K562 (cell line): ENCODE results near the gene DCST1.

Experiments
- ATF1 ChIP-seq, 2 experiments: fragments of 450-650 bp in 1 of 2; IDR thresholded peaks; 2 replicates each; pipeline ENCODE4 v1.6.1; 2016; ENCODE audit warnings: missing compliant biosample characterization in 1 of 2, missing genetic modification characterization in 1 of 2
- EZH2 ChIP-seq: IDR thresholded peaks from 2 replicates; pipeline ENCODE4 v1.6.1; 2012; ENCODE audit warnings: low read depth, mild to moderate bottlenecking, inconsistent platforms, low read length, borderline replicate concordance
- HDGF ChIP-seq: fragments of 450-650 bp; IDR thresholded peaks from 2 replicates; pipeline ENCODE4 v1.6.1; 2016
- MTA1 ChIP-seq: fragments of 450-650 bp; IDR thresholded peaks from 2 replicates; pipeline ENCODE4 v1.6.1; 2017; ENCODE audit warnings: borderline replicate concordance
- REST ChIP-seq, 2 experiments: fragments of 450-650 bp; formaldehyde crosslinking in 1 of 2; IDR thresholded peaks; 2 replicates each; pipeline versions ENCODE4 v1.4.0 to v1.6.1; 2014 to 2020; ENCODE audit warnings: mild to moderate bottlenecking in 2 of 2, borderline replicate concordance in 1 of 2, low read depth in 1 of 2
- RFX5 ChIP-seq: IDR thresholded peaks from 2 replicates; pipeline ENCODE4 v1.6.1; 2011; ENCODE audit warnings: low read depth, mild to moderate bottlenecking, improper control_type of control experiment, low read length
- TAF1 ChIP-seq: IDR thresholded peaks from 2 replicates; pipeline ENCODE4 v1.6.1; 2011; ENCODE audit warnings: mild to moderate bottlenecking, low read length, moderate library complexity; ENCODE audit not compliant: insufficient read depth, control insufficient read depth, severe bottlenecking; ENCODE audit errors: extremely low read depth
- ZFP1 ChIP-seq: fragments of 450-650 bp; formaldehyde crosslinking; IDR thresholded peaks from 2 replicates; pipeline ENCODE4 v1.4.0; 2020; ENCODE audit warnings: mild to moderate bottlenecking, mixed read lengths
- ZNF274 ChIP-seq: IDR thresholded peaks from 2 replicates; pipeline ENCODE4 v1.6.1; 2011; ENCODE audit warnings: low read depth, mild to moderate bottlenecking, low read length, moderate library complexity, borderline replicate concordance
- ZNF764 ChIP-seq: fragments of 250-450 bp; sonication (Bioruptor Pico); IDR thresholded peaks from 2 replicates; pipeline ENCODE4 v1.4.0; 2020; ENCODE audit warnings: low read depth, mild to moderate bottlenecking, moderate library complexity
- TF ChIP-seq, protein P1 (sequence below): fragments of 200-600 bp; sonication (generic); IDR thresholded peaks from one replicate; pipeline ENCODE4 v1.6.1; 2012; ENCODE audit warnings: mild to moderate bottlenecking, low read depth, low read length, inconsistent platforms

- TF ChIP-seq MTA1 (no peak), ZFP1 (CRISPR knock-in tag) (no peak), ATF1 (CRISPR knock-in tag; IDR thresholded peaks at IDR 0.05) (no peak), ATF1 (tag; IDR thresholded peaks at IDR 0.05) (no peak), RFX5 (no peak), EZH2 (no peak), TAF1 (no peak), ZNF764 (CRISPR knock-in tag) (no peak), REST (IDR thresholded peaks at IDR 0.05; ENCODE audit: borderline replicate concordance) (no peak), REST (CRISPR knock-in tag; IDR thresholded peaks at IDR 0.05; ENCODE audit: low read depth) (no peak), ZNF274 (no peak), HDGF (no peak)
- TF ChIP-seq, protein P1, sequence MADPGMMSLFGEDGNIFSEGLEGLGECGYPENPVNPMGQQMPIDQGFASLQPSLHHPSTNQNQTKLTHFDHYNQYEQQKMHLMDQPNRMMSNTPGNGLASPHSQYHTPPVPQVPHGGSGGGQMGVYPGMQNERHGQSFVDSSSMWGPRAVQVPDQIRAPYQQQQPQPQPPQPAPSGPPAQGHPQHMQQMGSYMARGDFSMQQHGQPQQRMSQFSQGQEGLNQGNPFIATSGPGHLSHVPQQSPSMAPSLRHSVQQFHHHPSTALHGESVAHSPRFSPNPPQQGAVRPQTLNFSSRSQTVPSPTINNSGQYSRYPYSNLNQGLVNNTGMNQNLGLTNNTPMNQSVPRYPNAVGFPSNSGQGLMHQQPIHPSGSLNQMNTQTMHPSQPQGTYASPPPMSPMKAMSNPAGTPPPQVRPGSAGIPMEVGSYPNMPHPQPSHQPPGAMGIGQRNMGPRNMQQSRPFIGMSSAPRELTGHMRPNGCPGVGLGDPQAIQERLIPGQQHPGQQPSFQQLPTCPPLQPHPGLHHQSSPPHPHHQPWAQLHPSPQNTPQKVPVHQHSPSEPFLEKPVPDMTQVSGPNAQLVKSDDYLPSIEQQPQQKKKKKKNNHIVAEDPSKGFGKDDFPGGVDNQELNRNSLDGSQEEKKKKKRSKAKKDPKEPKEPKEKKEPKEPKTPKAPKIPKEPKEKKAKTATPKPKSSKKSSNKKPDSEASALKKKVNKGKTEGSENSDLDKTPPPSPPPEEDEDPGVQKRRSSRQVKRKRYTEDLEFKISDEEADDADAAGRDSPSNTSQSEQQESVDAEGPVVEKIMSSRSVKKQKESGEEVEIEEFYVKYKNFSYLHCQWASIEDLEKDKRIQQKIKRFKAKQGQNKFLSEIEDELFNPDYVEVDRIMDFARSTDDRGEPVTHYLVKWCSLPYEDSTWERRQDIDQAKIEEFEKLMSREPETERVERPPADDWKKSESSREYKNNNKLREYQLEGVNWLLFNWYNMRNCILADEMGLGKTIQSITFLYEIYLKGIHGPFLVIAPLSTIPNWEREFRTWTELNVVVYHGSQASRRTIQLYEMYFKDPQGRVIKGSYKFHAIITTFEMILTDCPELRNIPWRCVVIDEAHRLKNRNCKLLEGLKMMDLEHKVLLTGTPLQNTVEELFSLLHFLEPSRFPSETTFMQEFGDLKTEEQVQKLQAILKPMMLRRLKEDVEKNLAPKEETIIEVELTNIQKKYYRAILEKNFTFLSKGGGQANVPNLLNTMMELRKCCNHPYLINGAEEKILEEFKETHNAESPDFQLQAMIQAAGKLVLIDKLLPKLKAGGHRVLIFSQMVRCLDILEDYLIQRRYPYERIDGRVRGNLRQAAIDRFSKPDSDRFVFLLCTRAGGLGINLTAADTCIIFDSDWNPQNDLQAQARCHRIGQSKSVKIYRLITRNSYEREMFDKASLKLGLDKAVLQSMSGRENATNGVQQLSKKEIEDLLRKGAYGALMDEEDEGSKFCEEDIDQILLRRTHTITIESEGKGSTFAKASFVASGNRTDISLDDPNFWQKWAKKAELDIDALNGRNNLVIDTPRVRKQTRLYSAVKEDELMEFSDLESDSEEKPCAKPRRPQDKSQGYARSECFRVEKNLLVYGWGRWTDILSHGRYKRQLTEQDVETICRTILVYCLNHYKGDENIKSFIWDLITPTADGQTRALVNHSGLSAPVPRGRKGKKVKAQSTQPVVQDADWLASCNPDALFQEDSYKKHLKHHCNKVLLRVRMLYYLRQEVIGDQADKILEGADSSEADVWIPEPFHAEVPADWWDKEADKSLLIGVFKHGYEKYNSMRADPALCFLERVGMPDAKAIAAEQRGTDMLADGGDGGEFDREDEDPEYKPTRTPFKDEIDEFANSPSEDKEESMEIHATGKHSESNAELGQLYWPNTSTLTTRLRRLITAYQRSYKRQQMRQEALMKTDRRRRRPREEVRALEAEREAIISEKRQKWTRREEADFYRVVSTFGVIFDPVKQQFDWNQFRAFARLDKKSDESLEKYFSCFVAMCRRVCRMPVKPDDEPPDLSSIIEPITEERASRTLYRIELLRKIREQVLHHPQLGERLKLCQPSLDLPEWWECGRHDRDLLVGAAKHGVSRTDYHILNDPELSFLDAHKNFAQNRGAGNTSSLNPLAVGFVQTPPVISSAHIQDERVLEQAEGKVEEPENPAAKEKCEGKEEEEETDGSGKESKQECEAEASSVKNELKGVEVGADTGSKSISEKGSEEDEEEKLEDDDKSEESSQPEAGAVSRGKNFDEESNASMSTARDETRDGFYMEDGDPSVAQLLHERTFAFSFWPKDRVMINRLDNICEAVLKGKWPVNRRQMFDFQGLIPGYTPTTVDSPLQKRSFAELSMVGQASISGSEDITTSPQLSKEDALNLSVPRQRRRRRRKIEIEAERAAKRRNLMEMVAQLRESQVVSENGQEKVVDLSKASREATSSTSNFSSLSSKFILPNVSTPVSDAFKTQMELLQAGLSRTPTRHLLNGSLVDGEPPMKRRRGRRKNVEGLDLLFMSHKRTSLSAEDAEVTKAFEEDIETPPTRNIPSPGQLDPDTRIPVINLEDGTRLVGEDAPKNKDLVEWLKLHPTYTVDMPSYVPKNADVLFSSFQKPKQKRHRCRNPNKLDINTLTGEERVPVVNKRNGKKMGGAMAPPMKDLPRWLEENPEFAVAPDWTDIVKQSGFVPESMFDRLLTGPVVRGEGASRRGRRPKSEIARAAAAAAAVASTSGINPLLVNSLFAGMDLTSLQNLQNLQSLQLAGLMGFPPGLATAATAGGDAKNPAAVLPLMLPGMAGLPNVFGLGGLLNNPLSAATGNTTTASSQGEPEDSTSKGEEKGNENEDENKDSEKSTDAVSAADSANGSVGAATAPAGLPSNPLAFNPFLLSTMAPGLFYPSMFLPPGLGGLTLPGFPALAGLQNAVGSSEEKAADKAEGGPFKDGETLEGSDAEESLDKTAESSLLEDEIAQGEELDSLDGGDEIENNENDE = no peak
Measured at GRCh38 chr1:155052439-155053395, 19.1 kb downstream of the DCST1 start.
